Peyer's patch (tissue), 4 donors: Measurements from ENCODE around the gene MGAT4C. TPM values are rescaled to one million over a fixed set of nuclear protein-coding genes. Genes with fewer than 3 reads are reported as not detected.

Experiments used
- DNase-seq, 3 donors: peaks; one replicate each; pipeline ENCODE4 v3.0.0-alpha.2; 2017 to 2019
- H3K27ac ChIP-seq, 4 donors: fragments of 200-600 bp; sonication (generic); one replicate each; pipeline ENCODE4 v1.5.1; 2016 to 2019
- H3K27me3 ChIP-seq, 2 donors: fragments of 200-600 bp; sonication (generic); one replicate each; pipeline ENCODE4 v1.5.1; 2019
- H3K36me3 ChIP-seq, 3 donors: fragments of 200-600 bp; sonication (generic); one replicate each; pipeline ENCODE4 v1.5.1; 2016 to 2019
- H3K4me1 ChIP-seq, 4 donors: fragments of 200-600 bp; sonication (generic); one replicate each; pipeline ENCODE4 v1.5.1; 2016 to 2019
- H3K4me3 ChIP-seq, 4 donors: fragments of 200-600 bp; sonication (generic); 1 replicate in 3 of 4; 2 replicates in 1 of 4; pipeline ENCODE4 v1.5.1; 2016 to 2019; ENCODE audit warnings: mild to moderate bottlenecking in 1 of 4
- H3K9me3 ChIP-seq, 4 donors: fragments of 200-600 bp; sonication (generic); one replicate each; pipeline ENCODE4 v1.5.1; 2016 to 2019; ENCODE audit warnings: mild to moderate bottlenecking in 1 of 4
- CTCF ChIP-seq, 6 experiments: fragments of 450-650 bp in 4 of 6; fragments of 200-600 bp in 2 of 6; sonication (generic) in 1 of 6; IDR thresholded peaks; one replicate each; pipeline ENCODE4 v1.5.1; 2017 to 2019; ENCODE audit warnings: antibody characterized with exemption in 6 of 6, mild to moderate bottlenecking in 3 of 6, moderate library complexity in 1 of 6
- POLR2A ChIP-seq, 2 donors: fragments of 450-650 bp; IDR thresholded peaks; one replicate each; pipeline ENCODE4 v1.5.1; 2017; ENCODE audit warnings: antibody characterized with exemption in 2 of 2, mild to moderate bottlenecking in 2 of 2, moderate library complexity in 2 of 2
- total RNA-seq, 4 donors: library from RNA; depleted of rRNA; stranded (reverse); fragments of >200 nt; gene quantifications; one replicate each; pipeline ENCODE4 v1.1.0, GENCODE V29; 2016

The MGAT4C gene
- total RNA-seq, 4 donors from 2014 or later = under 0.01 to 2.5 (median 0.22) TPM

DNA sequence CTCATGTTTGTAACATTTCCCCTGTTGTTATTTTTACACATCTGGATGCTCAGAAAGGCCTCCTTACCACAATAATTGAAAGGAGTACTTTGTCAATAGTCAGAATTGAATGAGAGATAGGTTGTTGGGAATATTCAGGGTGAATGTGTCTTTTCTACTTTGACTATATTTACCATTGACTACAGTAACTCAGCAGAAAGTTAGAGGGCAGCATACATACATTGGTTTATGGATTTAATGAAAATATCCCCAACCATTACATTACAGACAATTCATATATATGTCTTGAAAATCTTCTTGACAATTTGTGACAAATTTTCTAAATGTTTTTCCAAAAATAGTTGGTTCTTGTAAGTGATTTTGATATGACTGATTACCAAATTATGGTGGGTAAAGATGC lies 284.4 kb downstream of the MGAT4C start:
- DNase-seq = no peak
- no peak for TF ChIP-seq POLR2A (IDR thresholded peaks at IDR 0.05)
- TF ChIP-seq CTCF (IDR thresholded peaks at IDR 0.05) = no peak
- no peak overlapping the region for H3K4me3 ChIP-seq

DNA sequence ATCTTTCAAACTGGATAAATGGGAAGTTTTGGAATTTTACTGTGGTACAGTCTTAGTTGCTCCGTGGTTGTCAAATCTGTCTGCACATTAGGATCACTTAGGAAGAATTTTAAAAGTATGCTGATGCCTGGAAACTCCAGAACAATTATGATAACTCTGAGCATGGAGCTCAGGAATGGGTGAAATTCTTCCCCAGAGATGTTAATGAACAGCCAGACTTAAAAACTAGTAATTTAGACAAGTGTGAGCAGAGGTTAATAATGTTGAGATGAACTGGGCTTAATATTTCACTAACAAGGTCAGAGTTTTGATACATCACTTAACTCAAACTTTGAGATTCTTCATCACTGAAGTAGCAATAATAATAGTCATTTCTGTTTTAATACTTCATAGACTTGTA lies 287.6 kb downstream of the MGAT4C start:
- Histone ChIP-seq H3K27me3 (no peaks in the 10 kb centered on the region), H3K4me3 (no peak overlapping the region), H3K4me1 (no peaks in the 10 kb centered on the region), H3K27ac (no peak overlapping the region), H3K9me3 (no peaks in the 10 kb centered on the region), H3K36me3 (no peaks in the 10 kb centered on the region)
- TF ChIP-seq POLR2A (IDR thresholded peaks at IDR 0.05) (no peak), CTCF (IDR thresholded peaks at IDR 0.05) (no peak)
- no peak for DNase-seq

More for the DNA sequence above, 284.4 kb downstream of the MGAT4C start:
- no peaks in the 10 kb centered on the region for H3K4me1 ChIP-seq
- no peaks in the 10 kb centered on the region for H3K36me3 ChIP-seq
- no peaks in the 10 kb centered on the region for H3K27me3 ChIP-seq
- no peak overlapping the region for H3K27ac ChIP-seq
- H3K9me3 ChIP-seq = no peaks in the 10 kb centered on the region

DNA sequence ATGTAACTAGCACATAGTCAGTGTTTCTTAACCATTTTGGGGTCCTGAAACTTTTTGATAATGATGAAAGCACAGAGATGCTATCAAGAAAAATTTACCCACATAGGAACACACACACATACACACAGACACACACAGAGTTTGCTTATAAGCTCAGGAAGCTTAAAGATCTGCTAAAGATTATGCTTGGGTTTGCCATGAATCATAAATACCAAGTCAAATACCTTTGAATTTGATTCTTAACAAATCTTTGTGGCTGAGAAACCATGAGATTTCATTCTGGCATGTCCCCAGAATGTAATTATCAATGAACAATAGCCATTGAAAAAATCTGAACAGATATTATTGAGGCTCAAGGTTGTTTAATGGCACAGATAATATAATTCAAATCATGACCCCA lies 292.9 kb downstream of the MGAT4C start:
- H3K27ac ChIP-seq = no peak overlapping the region
- H3K36me3 ChIP-seq = no peaks in the 10 kb centered on the region
- TF ChIP-seq CTCF (IDR thresholded peaks at IDR 0.05) (no peak), POLR2A (IDR thresholded peaks at IDR 0.05) (no peak)
- no peak overlapping the region for H3K4me3 ChIP-seq
- no peaks in the 10 kb centered on the region for H3K4me1 ChIP-seq
- H3K9me3 ChIP-seq = no peaks in the 10 kb centered on the region
- no peaks in the 10 kb centered on the region for H3K27me3 ChIP-seq
- no peak for DNase-seq

GRCh38 chr12:85956081-85956480 lies 300.1 kb downstream of the MGAT4C start:
- TF ChIP-seq POLR2A (IDR thresholded peaks at IDR 0.05) = no peak
- TF ChIP-seq CTCF (IDR thresholded peaks at IDR 0.05) = no peak
- no peaks in the 10 kb centered on the region for H3K36me3 ChIP-seq
- no peak overlapping the region for H3K27ac ChIP-seq
- no peaks in the 10 kb centered on the region for H3K27me3 ChIP-seq
- H3K4me1 ChIP-seq = no peaks in the 10 kb centered on the region
- H3K4me3 ChIP-seq = no peak overlapping the region
- H3K9me3 ChIP-seq = no peaks in the 10 kb centered on the region
- DNase-seq = no peak

GRCh38 chr12:85955127-85955526 lies 301.1 kb downstream of the MGAT4C start:
- Histone ChIP-seq H3K27ac (no peak overlapping the region), H3K9me3 (no peaks in the 10 kb centered on the region), H3K27me3 (no peaks in the 10 kb centered on the region), H3K4me3 (no peak overlapping the region), H3K36me3 (no peaks in the 10 kb centered on the region), H3K4me1 (no peaks in the 10 kb centered on the region)
- TF ChIP-seq POLR2A (IDR thresholded peaks at IDR 0.05) (no peak), CTCF (IDR thresholded peaks at IDR 0.05) (no peak)
- DNase-seq = no peak

DNA sequence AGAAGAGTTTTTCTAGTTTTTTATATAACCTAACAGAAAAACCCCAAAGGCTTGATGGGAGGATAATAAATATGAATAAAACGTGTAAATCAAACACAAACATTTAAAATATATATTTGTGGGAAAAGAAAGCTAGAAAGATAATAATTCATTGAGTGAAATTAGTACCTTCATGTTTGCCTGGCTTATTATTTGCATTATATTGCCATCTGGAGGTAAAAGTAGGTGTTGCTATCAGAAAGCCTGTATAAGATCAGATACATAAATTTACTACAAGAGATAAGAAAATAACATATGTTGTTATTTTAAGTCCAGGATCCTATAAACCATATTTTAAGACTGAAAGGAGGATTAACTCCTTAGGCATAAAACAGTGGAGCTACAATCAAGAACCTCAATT lies 304.4 kb downstream of the MGAT4C start:
- Histone ChIP-seq H3K9me3 (no peaks in the 10 kb centered on the region), H3K4me1 (no peaks in the 10 kb centered on the region), H3K27me3 (no peaks in the 10 kb centered on the region), H3K27ac (no peak overlapping the region), H3K36me3 (no peaks in the 10 kb centered on the region), H3K4me3 (no peak overlapping the region)
- no peak for TF ChIP-seq POLR2A (IDR thresholded peaks at IDR 0.05)
- TF ChIP-seq CTCF (IDR thresholded peaks at IDR 0.05) = peak in 4 of 6 experiments; percentile 12 to 35 (median 33)
- DNase-seq = no peak
